Transverse colon (tissue), 3 donors: ENCODE results near the gene CACNA1C.

ENCODE experiments used
- CTCF ChIP-seq, 5 experiments: fragments of 200-600 bp in 3 of 5; fragments of 450-650 bp in 2 of 5; sonication (generic) in 3 of 5; IDR thresholded peaks; 1 replicate in 2 of 5; 2 replicates in 3 of 5; pipeline ENCODE4 v1.5.1; 2016 to 2017; ENCODE audit warnings: antibody characterized with exemption in 5 of 5, inconsistent platforms in 3 of 5, mild to moderate bottlenecking in 2 of 5, moderate library complexity in 1 of 5
- EP300 ChIP-seq: sonication (generic); formaldehyde crosslinking; IDR thresholded peaks from one replicate; pipeline ENCODE4 v1.6.1; 2017; ENCODE audit warnings: antibody characterized with exemption, low read depth
- POLR2A ChIP-seq: fragments of 450-650 bp; IDR thresholded peaks from one replicate; pipeline ENCODE4 v1.6.1; 2016; ENCODE audit warnings: antibody characterized with exemption, mild to moderate bottlenecking, moderate library complexity

GRCh38 chr12:2289525-2289924 lies 236.7 kb downstream of the CACNA1C start:
- TF ChIP-seq CTCF (IDR thresholded peaks at IDR 0.05), result no peak
- no peak for TF ChIP-seq POLR2A
- no peak for TF ChIP-seq EP300
